NK-92 (cell line): ENCODE results near the gene PIAS3.
"Not testable (repeated sequence)": the region's sequence is repeated elsewhere in the genome, so short reads cannot be mapped to it uniquely, and the experiment has no call there.

Experiments
- DNase-seq: peaks from one replicate; lab custom pipeline; 2025; ENCODE audit not compliant: unreplicated experiment; lab: John Stamatoyannopoulos, UW

The PIAS3 gene

DNA sequence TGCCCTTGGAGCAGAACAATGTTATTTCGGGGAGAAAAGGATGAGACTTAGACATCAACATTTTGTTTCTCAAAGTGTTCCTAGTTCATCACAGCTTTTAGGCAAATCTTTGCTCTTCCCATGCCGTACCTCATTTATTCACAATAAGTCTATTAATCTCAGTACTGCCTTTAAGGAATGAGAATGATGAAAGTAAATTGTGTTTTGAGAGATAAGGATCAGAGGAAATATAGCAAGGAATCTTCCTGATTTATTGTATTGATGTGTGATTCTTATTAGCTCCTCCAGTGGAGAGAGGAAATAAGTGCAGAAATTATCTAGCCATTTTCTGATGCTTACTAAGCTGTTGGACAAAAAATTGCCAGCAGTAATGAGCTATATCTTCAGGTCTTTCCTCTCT, 32.9 kb downstream of the PIAS3 start:
- DNase-seq = no peak

DNA sequence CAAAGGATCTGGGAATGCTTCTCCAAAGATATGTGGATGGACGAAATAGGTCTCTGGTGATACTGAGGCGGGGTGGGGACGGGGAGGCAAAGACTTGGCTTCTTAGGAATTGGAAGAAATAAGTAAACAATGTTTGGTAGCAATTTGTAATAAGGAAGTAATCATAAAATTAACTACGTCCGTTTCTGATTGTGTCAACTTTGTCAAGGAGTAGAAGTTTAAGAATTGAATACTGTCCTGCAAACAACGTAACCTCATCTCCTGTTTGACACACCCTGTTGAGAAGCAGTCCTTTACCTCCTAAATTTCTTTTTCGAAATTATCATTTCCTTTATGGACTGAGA, 34.4 kb downstream of the PIAS3 start:
- no peak for DNase-seq

DNA sequence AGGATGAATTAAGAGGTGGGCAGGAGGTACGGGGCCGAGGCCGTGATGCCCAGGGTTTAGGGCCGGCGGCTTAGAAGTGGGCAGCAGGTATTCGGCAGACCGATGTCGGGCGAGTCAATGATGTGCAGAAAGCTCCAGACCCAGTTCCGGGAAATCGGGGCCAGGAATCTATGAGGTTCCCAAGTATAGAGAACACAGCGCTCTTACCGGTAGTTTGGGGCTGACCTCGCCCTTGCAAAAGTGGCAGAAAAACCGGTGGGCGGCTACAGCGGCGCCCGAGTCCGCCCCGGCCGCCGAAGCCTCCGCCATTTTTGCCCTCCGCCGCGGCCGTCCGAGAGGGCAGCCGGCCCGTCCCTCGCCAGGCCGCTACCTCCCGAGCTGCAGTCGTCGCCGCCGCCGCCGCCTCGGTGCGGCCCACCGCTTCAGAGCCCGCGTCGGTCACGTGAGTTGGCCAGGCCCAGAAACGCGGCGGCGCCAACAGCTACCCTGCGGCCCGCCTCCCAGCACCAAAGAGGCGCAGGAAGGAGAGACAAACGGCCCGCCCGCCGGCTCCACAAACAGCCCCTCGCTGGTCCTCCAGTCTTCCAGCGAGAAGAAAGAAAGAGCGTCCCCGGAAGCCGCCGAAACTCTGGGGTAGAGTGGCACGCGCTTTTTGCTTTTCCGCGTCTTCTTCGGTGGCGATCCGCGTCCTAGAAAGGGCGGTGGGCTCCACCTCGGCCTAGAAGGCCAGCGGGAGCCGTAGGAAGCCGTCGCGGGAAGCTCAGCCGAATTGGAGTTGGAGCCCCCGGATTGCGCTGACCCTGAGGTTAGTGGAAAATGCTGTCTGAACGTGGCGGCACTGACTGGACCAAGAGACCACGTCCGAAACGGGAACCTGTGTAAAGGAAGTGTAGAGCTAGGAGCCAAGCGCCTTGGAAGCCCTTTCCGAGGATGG, 35.0 kb downstream of the PIAS3 start, which contains the start of the genes POLR3C and RNF115:
Gene POLR3C, plus strand, starts transcription at position 636 of the 934 bp plus-strand sequence. CDS start 1,577 bp downstream, outside the sequence.
Gene RNF115, minus strand, starts transcription at position 531 of the 934 bp plus-strand sequence. Its CDS starts 222 bp downstream, at position 309.
- DNase-seq = peak; percentile 21

DNA sequence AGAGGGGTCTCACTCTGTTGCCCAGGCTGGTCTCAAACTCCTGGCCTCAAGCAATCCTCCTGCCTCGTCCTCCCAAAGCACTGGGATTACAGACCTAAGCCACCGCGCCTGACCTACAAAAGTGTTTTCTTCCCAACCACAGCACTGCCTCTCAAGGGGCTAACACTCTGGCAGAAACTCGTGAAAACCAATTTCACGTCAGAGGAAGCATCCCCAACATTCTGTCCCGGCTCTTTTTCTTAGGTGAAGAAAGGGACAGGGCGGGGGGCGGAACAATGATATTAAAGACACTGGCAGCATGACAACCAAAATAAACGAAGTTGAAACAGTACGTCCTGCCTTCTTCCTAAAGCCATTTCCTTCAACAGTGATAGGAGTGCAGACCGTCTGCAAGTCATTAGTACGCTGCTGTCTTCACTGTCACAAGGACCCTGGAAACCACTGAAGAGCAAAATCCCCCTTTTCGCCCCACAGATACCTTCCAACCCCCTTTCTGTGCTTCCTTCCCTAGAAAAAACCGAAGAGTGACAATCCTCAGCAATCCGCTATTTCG, 36.0 kb downstream of the PIAS3 start:
- DNase-seq = not testable (repeated sequence)

DNA sequence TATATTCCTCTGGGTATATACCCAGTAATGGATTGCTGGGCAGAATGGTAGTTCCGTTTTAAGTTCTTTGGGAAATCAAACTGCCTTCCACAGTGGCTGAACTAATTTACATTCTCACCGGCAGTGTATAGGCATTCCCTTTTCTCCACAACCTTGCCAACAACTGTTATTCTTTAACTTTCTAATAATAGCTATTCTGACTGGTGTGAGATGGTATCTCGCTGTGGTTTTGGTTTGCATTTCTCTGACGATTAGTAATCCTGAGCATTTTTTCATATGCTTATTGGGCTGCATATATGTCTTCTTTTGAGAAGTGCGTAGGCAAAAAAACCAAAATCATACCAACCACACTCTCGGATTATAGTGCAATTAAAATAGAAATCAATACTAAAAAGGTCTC, 40.8 kb downstream of the PIAS3 start:
- DNase-seq = not testable (repeated sequence)

DNA sequence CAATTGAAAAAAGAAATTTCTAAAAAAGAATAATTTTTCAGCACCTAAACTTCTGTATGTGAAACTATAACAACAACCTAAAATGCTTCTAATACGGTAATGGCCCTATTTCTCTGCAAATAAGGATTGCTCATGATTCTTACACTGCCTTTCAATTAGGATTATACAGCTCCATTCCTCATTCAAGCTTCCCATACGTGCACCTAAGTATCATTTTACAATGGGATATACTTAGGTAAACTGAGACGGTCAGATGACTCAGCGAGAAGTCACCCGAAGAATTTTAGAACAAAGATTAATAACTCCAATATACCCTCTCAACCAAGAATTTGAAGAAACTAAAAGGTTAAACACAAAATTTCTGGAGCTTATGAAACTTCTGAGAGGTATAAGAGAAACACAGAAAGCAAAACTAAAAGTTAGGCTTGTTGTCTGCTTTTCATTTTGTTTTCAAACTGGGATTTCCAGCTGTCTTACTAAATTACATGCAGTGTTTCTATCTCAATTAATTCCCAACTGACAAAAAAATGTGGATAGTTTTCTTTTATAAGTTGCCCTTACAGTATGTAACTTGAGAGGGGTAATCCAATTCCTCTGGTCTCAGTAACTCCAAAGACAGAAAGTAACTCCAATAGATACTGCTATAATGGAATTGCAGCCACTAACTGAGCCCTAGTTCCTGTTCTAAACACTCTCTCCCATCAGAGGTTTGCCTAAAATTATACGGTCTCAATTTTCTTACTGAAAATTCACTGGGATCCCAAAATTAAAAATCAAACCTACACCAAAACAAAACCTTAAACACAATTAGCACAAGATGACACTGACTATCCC, 45.7 kb downstream of the PIAS3 start:
- not testable (repeated sequence) for DNase-seq

GRCh38 chr1:145806844-145807243, 52.0 kb downstream of the PIAS3 start:
- no peak for DNase-seq

GRCh38 chr1:145806408-145806807, 52.5 kb downstream of the PIAS3 start:
- DNase-seq = no peak

DNA sequence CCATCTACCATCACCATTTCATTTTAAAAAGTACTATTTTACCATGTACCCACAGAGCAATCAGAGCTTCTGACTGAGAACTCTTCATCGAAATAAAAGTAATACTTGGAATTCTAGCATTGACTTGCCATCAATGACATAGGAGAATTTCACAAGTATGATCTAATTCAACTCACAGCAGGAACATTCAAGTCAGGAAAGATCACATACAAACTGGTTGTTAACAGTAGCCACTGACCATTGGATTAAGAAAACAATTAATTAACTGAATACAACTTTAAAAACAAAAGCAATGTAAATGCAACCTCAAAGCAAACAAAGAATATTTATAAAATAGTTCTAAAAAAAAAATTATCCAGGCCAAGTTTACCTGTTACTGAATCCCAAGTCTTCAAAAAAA, 53.8 kb downstream of the PIAS3 start:
- DNase-seq = no peak

DNA sequence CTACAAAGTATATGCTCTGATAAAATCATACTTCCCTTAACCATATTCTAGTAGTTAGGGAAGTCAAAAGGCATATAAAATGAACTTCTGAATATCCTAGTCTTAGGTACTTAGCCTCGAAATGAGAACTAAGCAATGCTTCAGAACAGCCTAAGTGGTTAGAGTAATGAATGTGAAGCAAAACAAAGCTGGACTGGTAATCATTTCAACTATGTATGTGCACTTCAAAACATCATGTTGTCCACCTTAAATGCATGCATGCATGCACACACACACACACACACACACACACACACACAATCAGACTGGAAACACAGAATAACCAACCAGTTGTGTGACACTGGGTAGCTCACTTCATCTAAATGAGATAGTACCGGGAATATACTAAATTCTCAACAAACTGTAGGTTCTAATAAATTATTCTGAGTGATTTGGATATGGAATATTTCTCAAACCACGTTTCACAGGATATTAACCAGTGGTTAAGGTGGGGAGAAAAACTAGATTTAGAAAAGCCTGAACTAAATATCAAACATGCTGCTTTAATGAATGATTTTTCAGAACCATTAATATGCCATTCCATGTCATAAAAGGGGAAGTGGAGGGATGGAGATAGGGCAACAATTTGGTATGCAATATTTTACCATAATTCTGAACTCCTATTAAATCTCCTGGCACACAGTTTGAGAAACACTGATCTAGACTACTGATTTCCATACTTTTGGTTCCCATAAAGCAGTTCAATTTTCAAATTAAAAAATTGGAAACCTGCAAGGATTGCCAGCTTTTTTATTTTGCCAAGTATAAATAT, 54.4 kb downstream of the PIAS3 start:
- DNase-seq = no peak

GRCh38 chr1:145799806-145800205, 59.1 kb downstream of the PIAS3 start:
- DNase-seq = no peak
